ENCODE data around the gene ZNF438. TPM values are rescaled to one million over a fixed set of nuclear protein-coding genes. Genes with fewer than 3 reads are reported as not detected.
"Not testable (repeated sequence)": the region's sequence is repeated elsewhere in the genome, so short reads cannot be mapped to it uniquely, and the experiment has no call there.

ZNF438 gene
- total and polyA plus RNA-seq, 7 experiments from 2014 or later = 3.9 to 9.4 (median 4.2) TPM

DNA sequence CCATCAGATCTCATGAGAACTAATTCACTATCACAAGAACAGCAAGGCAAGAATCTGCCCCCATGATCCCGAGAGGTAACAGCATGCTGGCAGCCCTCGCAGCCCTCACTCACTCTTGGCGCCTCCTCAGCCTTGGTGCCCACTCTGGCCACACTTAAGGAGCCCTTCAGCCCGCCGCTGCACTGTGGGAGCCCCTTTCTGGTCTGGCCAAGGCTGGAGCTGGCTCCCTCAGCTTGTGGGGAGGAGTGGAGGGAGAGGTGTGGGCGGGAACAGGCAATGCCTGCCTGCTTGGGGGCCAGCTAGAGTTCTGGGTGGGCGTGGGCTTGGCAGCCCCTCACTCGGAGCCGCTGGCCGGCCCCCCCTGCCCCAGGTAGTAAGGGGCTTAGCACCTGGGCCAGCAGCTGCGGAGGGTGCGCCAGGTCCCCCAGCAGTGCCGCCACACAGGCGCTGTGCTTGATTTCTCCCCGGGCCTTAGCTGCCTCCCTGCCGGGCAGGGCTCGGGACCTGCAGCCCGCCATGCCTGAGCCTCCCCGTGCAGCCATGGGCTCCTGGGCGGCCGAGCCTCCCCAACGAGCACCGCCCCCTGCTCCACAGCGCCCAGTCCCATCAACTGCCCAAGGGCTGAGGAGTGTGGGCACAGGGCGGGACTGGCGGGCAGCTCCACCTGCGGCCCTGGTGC, 24.0 kb upstream of the ZNF438 start:
- no peak overlapping the region for H3K27ac Mint-ChIP-seq
- H3K36me3 ChIP-seq (ENCODE audit: control insufficient read depth in 2 of 3, insufficient read depth in 3 of 3, low read length in 3 of 3) = no peaks in the 10 kb centered on the region
- peaks cover 0 to 16% (median 5%) of the 10 kb centered on the region in 11 donors for H3K9me3 Mint-ChIP-seq
- H3K27me3 ChIP-seq (ENCODE audit: control insufficient read depth in 2 of 2, insufficient read depth in 2 of 2, low read length in 2 of 2) = no peaks in the 10 kb centered on the region
- H3K36me3 Mint-ChIP-seq = peaks cover 0 to 10% (median 0%) of the 10 kb centered on the region in 5 donors
- no peaks in the 10 kb centered on the region for H3K4me1 ChIP-seq (ENCODE audit: control insufficient read depth in 2 of 2, insufficient read depth in 2 of 2, low read length in 2 of 2)
- H3K27me3 Mint-ChIP-seq = peaks cover 0 to 4% (median 0%) of the 10 kb centered on the region in 5 donors
- H3K27ac ChIP-seq (ENCODE audit: low read depth, low read length) = no peak overlapping the region
- H3K4me1 Mint-ChIP-seq = no peaks in the 10 kb centered on the region
- no peak overlapping the region for H3K4me3 Mint-ChIP-seq
- CTCF ChIA-PET = no interaction called here
- POLR2A ChIA-PET = no interaction called here
- intact Hi-C loops (cut with micrococcal nuclease) = no loop called here
- no peak for DNase-seq
- H3K9me3 ChIP-seq (ENCODE audit: control insufficient read depth in 2 of 3, low read length in 3 of 3) = no peaks in the 10 kb centered on the region
- H3K4me3 ChIP-seq (ENCODE audit: low read length) = no peak overlapping the region
- no peak for ATAC-seq

DNA sequence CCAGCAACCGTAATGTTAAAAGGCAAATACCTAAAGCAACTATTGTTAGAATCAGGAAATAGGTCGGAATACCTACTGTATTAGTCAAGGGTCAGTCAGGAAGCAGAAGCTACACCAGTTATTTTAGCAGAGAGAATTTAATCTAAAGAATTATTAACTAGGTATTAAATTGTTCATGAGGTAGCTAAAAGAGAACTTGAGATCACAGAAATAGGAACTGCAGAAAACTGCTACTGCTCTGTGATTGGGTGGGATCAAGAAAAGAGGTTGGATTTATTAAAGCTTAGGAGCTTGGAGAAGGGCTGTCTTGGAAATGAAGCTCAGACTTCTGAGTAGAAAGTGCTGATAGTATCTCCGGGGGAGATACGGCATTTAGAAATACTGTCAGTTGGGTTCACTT, 20.0 kb upstream of the ZNF438 start:
- Histone ChIP-seq H3K4me3 (ENCODE audit: low read length) (no peak overlapping the region), H3K9me3 (ENCODE audit: control insufficient read depth in 2 of 3, low read length in 3 of 3) (no peaks in the 10 kb centered on the region), H3K27ac (ENCODE audit: low read depth, low read length) (no peak overlapping the region), H3K36me3 (ENCODE audit: control insufficient read depth in 2 of 3, insufficient read depth in 3 of 3, low read length in 3 of 3) (no peaks in the 10 kb centered on the region), H3K4me1 (ENCODE audit: control insufficient read depth in 2 of 2, insufficient read depth in 2 of 2, low read length in 2 of 2) (no peaks in the 10 kb centered on the region), H3K27me3 (ENCODE audit: control insufficient read depth in 2 of 2, insufficient read depth in 2 of 2, low read length in 2 of 2) (no peaks in the 10 kb centered on the region)
- ChIA-PET POLR2A (no interaction called here), CTCF (no interaction called here)
- no peak for DNase-seq
- Mint-ChIP-seq H3K4me1 (no peaks in the 10 kb centered on the region), H3K9me3 (peaks cover 0 to 16% (median 6%) of the 10 kb centered on the region in 11 donors), H3K4me3 (no peak overlapping the region), H3K27me3 (peaks cover 0 to 14% (median 0%) of the 10 kb centered on the region in 5 donors), H3K36me3 (peaks cover 0 to 10% (median 0%) of the 10 kb centered on the region in 5 donors), H3K27ac (no peak overlapping the region)
- ATAC-seq = no peak
- intact Hi-C loops (cut with micrococcal nuclease) = no loop called here

DNA sequence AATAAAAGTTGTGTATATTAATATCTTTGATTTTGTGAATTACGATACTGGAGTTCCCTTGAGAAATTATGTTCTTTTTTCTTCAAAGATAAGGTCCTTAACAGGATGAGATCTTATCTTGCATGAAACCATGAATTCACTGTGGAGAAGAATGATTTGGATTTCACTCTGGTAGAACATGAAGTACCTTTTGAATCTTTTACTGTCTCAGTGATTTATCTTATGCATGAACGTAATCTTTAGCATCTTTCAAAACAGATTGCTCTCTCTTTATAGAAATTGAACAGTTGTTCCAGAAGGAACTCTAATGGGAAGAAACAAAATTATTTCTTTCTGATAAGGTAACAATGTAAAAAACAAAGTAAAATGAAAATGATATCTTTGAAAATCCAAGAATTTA, 11.0 kb upstream of the ZNF438 start:
- POLR2A ChIA-PET = no interaction called here
- no peak overlapping the region for H3K4me3 ChIP-seq (ENCODE audit: low read length)
- DNase-seq (no peak), ATAC-seq (no peak)
- no peaks in the 10 kb centered on the region for H3K27me3 ChIP-seq (ENCODE audit: control insufficient read depth in 2 of 2, insufficient read depth in 2 of 2, low read length in 2 of 2)
- no peaks in the 10 kb centered on the region for H3K36me3 ChIP-seq (ENCODE audit: control insufficient read depth in 2 of 3, insufficient read depth in 3 of 3, low read length in 3 of 3)
- CTCF ChIA-PET = no interaction called here
- Mint-ChIP-seq H3K27me3 (peaks cover 0 to 6% (median 0%) of the 10 kb centered on the region in 5 donors), H3K4me1 (peaks cover 0 to 13% (median 3%) of the 10 kb centered on the region in 7 donors), H3K36me3 (no peaks in the 10 kb centered on the region), H3K4me3 (no peak overlapping the region), H3K27ac (no peak overlapping the region), H3K9me3 (peaks cover 0 to 9% (median 0%) of the 10 kb centered on the region in 11 donors)
- no peak overlapping the region for H3K27ac ChIP-seq (ENCODE audit: low read depth, low read length)
- no peaks in the 10 kb centered on the region for H3K4me1 ChIP-seq (ENCODE audit: control insufficient read depth in 2 of 2, insufficient read depth in 2 of 2, low read length in 2 of 2)
- no peaks in the 10 kb centered on the region for H3K9me3 ChIP-seq (ENCODE audit: control insufficient read depth in 2 of 3, low read length in 3 of 3)
- intact Hi-C loops (cut with micrococcal nuclease) = loop anchor here in 1 of 2 donors (5.0 kb wide), 1 partner anchor 1990 kb away; no protein-coding TSS in a partner anchor

DNA sequence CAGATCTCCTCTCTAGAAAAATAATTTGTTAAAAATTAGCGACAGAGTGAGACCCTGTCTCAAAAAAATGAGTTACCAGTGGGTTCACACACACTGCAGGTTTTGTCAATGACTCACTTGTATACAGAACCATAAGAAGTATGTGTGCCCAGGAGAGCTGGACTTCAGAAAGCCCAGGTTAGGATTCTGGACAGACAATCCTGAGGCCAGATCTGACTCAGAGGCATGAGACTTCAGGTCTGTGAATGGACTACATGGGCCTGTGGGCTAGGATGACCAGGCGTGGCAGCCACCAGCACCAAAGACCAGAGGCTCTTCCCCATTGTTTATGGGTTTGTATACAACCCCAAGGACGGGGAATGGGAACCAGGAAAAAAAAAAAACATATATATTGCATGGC, 9.3 kb upstream of the ZNF438 start:
- no peak overlapping the region for H3K27ac Mint-ChIP-seq
- peaks cover 0 to 1% (median 0%) of the 10 kb centered on the region in 5 donors for H3K27me3 Mint-ChIP-seq
- Histone ChIP-seq H3K4me3 (ENCODE audit: low read length) (no peak overlapping the region), H3K4me1 (ENCODE audit: control insufficient read depth in 2 of 2, insufficient read depth in 2 of 2, low read length in 2 of 2) (no peaks in the 10 kb centered on the region), H3K9me3 (ENCODE audit: control insufficient read depth in 2 of 3, low read length in 3 of 3) (no peaks in the 10 kb centered on the region), H3K27ac (ENCODE audit: low read depth, low read length) (no peak overlapping the region), H3K27me3 (ENCODE audit: control insufficient read depth in 2 of 2, insufficient read depth in 2 of 2, low read length in 2 of 2) (no peaks in the 10 kb centered on the region), H3K36me3 (ENCODE audit: control insufficient read depth in 2 of 3, insufficient read depth in 3 of 3, low read length in 3 of 3) (no peaks in the 10 kb centered on the region)
- intact Hi-C loops (cut with micrococcal nuclease) = loop anchor here in 1 of 2 donors (5.0 kb wide), 1 partner anchor 1991 kb away; no protein-coding TSS in a partner anchor
- ChIA-PET POLR2A (no interaction called here), CTCF (no interaction called here)
- peaks cover 0 to 7% (median 0%) of the 10 kb centered on the region in 11 donors for H3K9me3 Mint-ChIP-seq
- DNase-seq (no peak), ATAC-seq (no peak)
- H3K4me3 Mint-ChIP-seq = no peak overlapping the region
- H3K4me1 Mint-ChIP-seq = peaks cover 0 to 13% (median 3%) of the 10 kb centered on the region in 7 donors
- no peaks in the 10 kb centered on the region for H3K36me3 Mint-ChIP-seq

DNA sequence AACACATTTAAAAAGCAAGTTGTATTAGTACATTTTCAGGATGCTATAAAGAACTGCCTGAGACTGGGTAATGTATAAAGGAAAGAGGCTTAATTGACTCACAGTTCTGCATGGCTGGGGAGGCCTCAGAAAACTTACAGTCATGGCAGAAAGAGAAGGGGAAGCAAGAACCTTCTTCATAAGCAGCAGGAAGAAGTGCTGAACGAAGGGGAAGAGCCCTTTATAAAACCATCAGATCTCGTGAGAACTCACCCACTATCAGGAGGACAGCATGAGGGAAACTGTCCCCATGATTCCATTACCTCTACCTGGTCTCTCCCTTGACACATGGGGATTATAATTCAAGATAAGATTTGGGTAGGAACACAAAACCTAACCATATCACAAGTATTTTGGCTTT, 7.3 kb upstream of the ZNF438 start:
- H3K27ac ChIP-seq (ENCODE audit: low read depth, low read length); ATAC-seq; CTCF ChIA-PET; H3K9me3 Mint-ChIP-seq; H3K27me3 Mint-ChIP-seq; H3K9me3 ChIP-seq (ENCODE audit: control insufficient read depth in 2 of 3, low read length in 3 of 3); H3K36me3 ChIP-seq (ENCODE audit: control insufficient read depth in 2 of 3, insufficient read depth in 3 of 3, low read length in 3 of 3); H3K4me3 ChIP-seq (ENCODE audit: low read length); H3K4me1 ChIP-seq (ENCODE audit: control insufficient read depth in 2 of 2, insufficient read depth in 2 of 2, low read length in 2 of 2); H3K4me3 Mint-ChIP-seq; H3K36me3 Mint-ChIP-seq; POLR2A ChIA-PET; DNase-seq; H3K27me3 ChIP-seq (ENCODE audit: control insufficient read depth in 2 of 2, insufficient read depth in 2 of 2, low read length in 2 of 2): not testable (repeated sequence)
- H3K27ac Mint-ChIP-seq = peak overlapping the region in 4 of 9 donors; percentile 8 to 76 (median 38)
- H3K4me1 Mint-ChIP-seq = peaks cover 0 to 13% (median 3%) of the 10 kb centered on the region in 7 donors
- intact Hi-C loops (cut with micrococcal nuclease) = loop anchor here in 1 of 2 donors (10.0 kb wide), 1 partner anchor 694 kb away; the partner anchor contains the start of gene MTPAP

DNA sequence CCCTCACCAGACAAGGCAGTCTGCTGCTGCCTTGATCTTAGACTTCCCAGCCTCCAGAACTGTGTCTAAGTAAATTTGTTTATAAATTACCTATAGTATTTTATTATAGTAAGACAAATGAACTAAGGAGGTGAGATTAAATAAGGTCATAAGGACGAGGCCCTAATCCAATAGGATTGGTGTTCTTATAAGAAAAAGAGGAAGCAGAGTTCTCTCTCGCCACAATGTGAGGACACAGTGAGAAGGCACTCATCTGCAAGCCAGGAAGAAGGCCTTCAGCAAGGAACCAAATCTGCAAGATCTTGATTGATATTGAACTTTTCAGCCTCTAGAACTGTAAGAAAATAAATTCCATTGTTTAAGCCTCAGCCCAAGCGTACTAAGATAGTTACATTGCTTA, 6.1 kb upstream of the ZNF438 start:
- no peak overlapping the region for H3K4me3 ChIP-seq (ENCODE audit: low read length)
- Mint-ChIP-seq H3K27ac (no peak overlapping the region), H3K9me3 (no peaks in the 10 kb centered on the region), H3K36me3 (no peaks in the 10 kb centered on the region), H3K27me3 (no peaks in the 10 kb centered on the region), H3K4me1 (peaks cover 0 to 13% (median 5%) of the 10 kb centered on the region in 7 donors), H3K4me3 (no peak overlapping the region)
- DNase-seq = no peak
- H3K36me3 ChIP-seq (ENCODE audit: control insufficient read depth in 2 of 3, insufficient read depth in 3 of 3, low read length in 3 of 3) = no peaks in the 10 kb centered on the region
- ATAC-seq = no peak
- ChIA-PET POLR2A (no interaction called here), CTCF (no interaction called here)
- no peaks in the 10 kb centered on the region for H3K9me3 ChIP-seq (ENCODE audit: control insufficient read depth in 2 of 3, low read length in 3 of 3)
- intact Hi-C loops (cut with micrococcal nuclease) = loop anchor here in 1 of 2 donors (10.0 kb wide), 1 partner anchor 693 kb away; the partner anchor contains the start of gene MTPAP
- no peak overlapping the region for H3K27ac ChIP-seq (ENCODE audit: low read depth, low read length)
- no peaks in the 10 kb centered on the region for H3K27me3 ChIP-seq (ENCODE audit: control insufficient read depth in 2 of 2, insufficient read depth in 2 of 2, low read length in 2 of 2)
- H3K4me1 ChIP-seq (ENCODE audit: control insufficient read depth in 2 of 2, insufficient read depth in 2 of 2, low read length in 2 of 2) = no peaks in the 10 kb centered on the region

DNA sequence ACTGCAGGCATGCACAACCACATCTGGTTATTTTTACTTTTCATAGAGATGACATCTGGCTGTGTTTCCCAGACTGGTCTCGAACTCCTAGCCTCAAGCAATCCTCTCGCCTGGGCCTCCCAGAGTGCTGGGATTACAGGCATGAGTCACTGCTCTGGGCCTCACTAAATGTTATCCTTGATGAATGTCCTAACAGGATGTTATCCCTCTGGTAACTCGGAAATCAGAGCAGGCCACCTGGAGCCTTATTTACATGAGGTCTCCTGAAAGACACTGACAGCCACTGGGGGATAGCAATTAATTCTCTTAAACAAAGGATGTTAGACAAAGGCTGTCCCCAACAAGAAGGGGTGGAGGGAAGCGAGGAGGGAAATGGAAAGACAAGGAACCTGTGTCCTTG, 4.5 kb upstream of the ZNF438 start:
- Histone ChIP-seq H3K4me3 (ENCODE audit: low read length) (no peak overlapping the region), H3K36me3 (ENCODE audit: control insufficient read depth in 2 of 3, insufficient read depth in 3 of 3, low read length in 3 of 3) (no peaks in the 10 kb centered on the region), H3K27ac (ENCODE audit: low read depth, low read length) (no peak overlapping the region), H3K4me1 (ENCODE audit: control insufficient read depth in 2 of 2, insufficient read depth in 2 of 2, low read length in 2 of 2) (peaks cover 1% of the 10 kb centered on the region in 2 donors), H3K9me3 (ENCODE audit: control insufficient read depth in 2 of 3, low read length in 3 of 3) (no peaks in the 10 kb centered on the region), H3K27me3 (ENCODE audit: control insufficient read depth in 2 of 2, insufficient read depth in 2 of 2, low read length in 2 of 2) (no peaks in the 10 kb centered on the region)
- ChIA-PET CTCF (interaction anchor here (1.1 kb wide), 1 partner anchor 9 kb away, joined by 4 read pairs; no protein-coding TSS in a partner anchor), POLR2A (no interaction called here)
- DNase-seq (no peak), ATAC-seq (no peak)
- no peaks in the 10 kb centered on the region for H3K27me3 Mint-ChIP-seq
- no peaks in the 10 kb centered on the region for H3K36me3 Mint-ChIP-seq
- intact Hi-C loops (cut with micrococcal nuclease) = loop anchor here in 1 of 2 donors (10.0 kb wide), 1 partner anchor 691 kb away; the partner anchor contains the start of gene MTPAP
- peaks cover 0 to 1% (median 0%) of the 10 kb centered on the region in 11 donors for H3K9me3 Mint-ChIP-seq
- H3K4me1 Mint-ChIP-seq = peaks cover 0 to 18% (median 7%) of the 10 kb centered on the region in 7 donors
- no peak overlapping the region for H3K4me3 Mint-ChIP-seq
- H3K27ac Mint-ChIP-seq = no peak overlapping the region

All from naive thymus-derived CD4-positive, alpha-beta T cell (primary cell).